ENCODE data around the gene KIAA1217.

KIAA1217 gene

GRCh38 chr10:24553051-24553612, 344.2 kb downstream of the KIAA1217 start:
- Histone ChIP-seq H3K9me3 (ENCODE audit: insufficient read depth, low read depth, low read length) (no peaks in the 10 kb centered on the region), H4K8ac (ENCODE audit: low read depth, low read length) (no peak overlapping the region), H3K27ac (ENCODE audit: low read depth, low read length) (no peak overlapping the region), H3K9ac (ENCODE audit: low read length) (no peak overlapping the region), H2BK120ac (ENCODE audit: insufficient read depth, low read length, poor library complexity) (no peak overlapping the region), H3K36me3 (ENCODE audit: control insufficient read depth in 1 of 2, insufficient read depth in 2 of 2, low read length in 2 of 2) (peaks cover 14 to 19% of the 10 kb centered on the region in 2 experiments), H3K79me2 (ENCODE audit: control insufficient read depth, insufficient read depth, low read length, poor library complexity) (no peaks in the 10 kb centered on the region), H3K4me2 (ENCODE audit: low read length) (no peak overlapping the region), H2BK12ac (ENCODE audit: low read length) (no peak overlapping the region), H3K79me1 (ENCODE audit: low read length) (no peaks in the 10 kb centered on the region), H3K23ac (ENCODE audit: low read length) (no peak overlapping the region), H3K18ac (ENCODE audit: low read length) (no peak overlapping the region), H3K4me3 (ENCODE audit: low read depth, low read length) (no peak overlapping the region), H4K12ac (ENCODE audit: low read depth, low read length) (no peak overlapping the region), H4K91ac (ENCODE audit: low read depth, low read length) (no peak overlapping the region), H3K14ac (ENCODE audit: low read length) (no peak overlapping the region), H2BK5ac (ENCODE audit: low read depth, low read length, poor library complexity) (no peak overlapping the region), H2AK5ac (ENCODE audit: low read length) (no peak overlapping the region), H2AFZ (ENCODE audit: insufficient read depth, low read length, poor library complexity) (no peak overlapping the region), H3K4me1 (ENCODE audit: control insufficient read depth in 1 of 2, insufficient read depth in 2 of 2, low read length in 2 of 2) (peaks cover 3 to 9% of the 10 kb centered on the region in 2 experiments), H3K4ac (ENCODE audit: low read depth, low read length) (no peak overlapping the region), H3K27me3 (ENCODE audit: insufficient read depth, low read length) (no peaks in the 10 kb centered on the region)
- DNase-seq: no peak
- no CpG with 5 or more reads among the region's 10 CpGs for WGBS (ENCODE audit: extremely low coverage, insufficient coverage, insufficient read length)

- no peaks in the 10 kb centered on the region for H3K27me3 ChIP-seq (ENCODE audit: insufficient read depth, low read length)
- no peak overlapping the region for H3K18ac ChIP-seq (ENCODE audit: low read length)
- no peaks in the 10 kb centered on the region for H3K79me2 ChIP-seq (ENCODE audit: control insufficient read depth, insufficient read depth, low read length, poor library complexity)
- no peak overlapping the region for H3K27ac ChIP-seq (ENCODE audit: low read depth, low read length)
- H3K14ac ChIP-seq (ENCODE audit: low read length): no peak overlapping the region
- no peak overlapping the region for H3K23ac ChIP-seq (ENCODE audit: low read length)
- no peak overlapping the region for H3K4me2 ChIP-seq (ENCODE audit: low read length)
- H2BK120ac ChIP-seq (ENCODE audit: insufficient read depth, low read length, poor library complexity): no peak overlapping the region
- no peak overlapping the region for H4K91ac ChIP-seq (ENCODE audit: low read depth, low read length)
- no peak overlapping the region for H2AFZ ChIP-seq (ENCODE audit: insufficient read depth, low read length, poor library complexity)
- H3K79me1 ChIP-seq (ENCODE audit: low read length): no peaks in the 10 kb centered on the region
- H3K4ac ChIP-seq (ENCODE audit: low read depth, low read length): no peak overlapping the region
- no peak overlapping the region for H2AK5ac ChIP-seq (ENCODE audit: low read length)
- no peak overlapping the region for H3K4me3 ChIP-seq (ENCODE audit: low read depth, low read length)
- no peak overlapping the region for H2BK12ac ChIP-seq (ENCODE audit: low read length)
- peaks cover 3 to 9% of the 10 kb centered on the region in 2 experiments for H3K4me1 ChIP-seq (ENCODE audit: control insufficient read depth in 1 of 2, insufficient read depth in 2 of 2, low read length in 2 of 2)
- WGBS (ENCODE audit: extremely low coverage, insufficient coverage, insufficient read length): no CpG with 5 or more reads among the region's 7 CpGs
- no peak overlapping the region for H3K9ac ChIP-seq (ENCODE audit: low read length)
- no peak overlapping the region for H4K8ac ChIP-seq (ENCODE audit: low read depth, low read length)
- no peak for DNase-seq
- H3K36me3 ChIP-seq (ENCODE audit: control insufficient read depth in 1 of 2, insufficient read depth in 2 of 2, low read length in 2 of 2): peaks cover 10 to 16% of the 10 kb centered on the region in 2 experiments
- no peaks in the 10 kb centered on the region for H3K9me3 ChIP-seq (ENCODE audit: insufficient read depth, low read depth, low read length)
- H2BK5ac ChIP-seq (ENCODE audit: low read depth, low read length, poor library complexity): no peak overlapping the region
- no peak overlapping the region for H4K12ac ChIP-seq (ENCODE audit: low read depth, low read length)
These were observed 345.1 kb downstream of the KIAA1217 start for GRCh38 chr10:24554036-24554435.

- no peak overlapping the region for H2BK5ac ChIP-seq (ENCODE audit: low read depth, low read length, poor library complexity)
- no peak overlapping the region for H3K18ac ChIP-seq (ENCODE audit: low read length)
- H3K27me3 ChIP-seq (ENCODE audit: insufficient read depth, low read length): no peaks in the 10 kb centered on the region
- H4K12ac ChIP-seq (ENCODE audit: low read depth, low read length): no peak overlapping the region
- peaks cover 3 to 9% of the 10 kb centered on the region in 2 experiments for H3K4me1 ChIP-seq (ENCODE audit: control insufficient read depth in 1 of 2, insufficient read depth in 2 of 2, low read length in 2 of 2)
- H3K9me3 ChIP-seq (ENCODE audit: insufficient read depth, low read depth, low read length): no peaks in the 10 kb centered on the region
- H3K4me2 ChIP-seq (ENCODE audit: low read length): no peak overlapping the region
- H2BK12ac ChIP-seq (ENCODE audit: low read length): no peak overlapping the region
- H2AFZ ChIP-seq (ENCODE audit: insufficient read depth, low read length, poor library complexity): no peak overlapping the region
- no CpG with 5 or more reads among the region's 4 CpGs for WGBS (ENCODE audit: extremely low coverage, insufficient coverage, insufficient read length)
- no peak overlapping the region for H2BK120ac ChIP-seq (ENCODE audit: insufficient read depth, low read length, poor library complexity)
- no peak overlapping the region for H4K91ac ChIP-seq (ENCODE audit: low read depth, low read length)
- no peak overlapping the region for H3K14ac ChIP-seq (ENCODE audit: low read length)
- no peaks in the 10 kb centered on the region for H3K36me3 ChIP-seq (ENCODE audit: control insufficient read depth in 1 of 2, insufficient read depth in 2 of 2, low read length in 2 of 2)
- no peak overlapping the region for H3K4me3 ChIP-seq (ENCODE audit: low read depth, low read length)
- H3K27ac ChIP-seq (ENCODE audit: low read depth, low read length): no peak overlapping the region
- H3K79me2 ChIP-seq (ENCODE audit: control insufficient read depth, insufficient read depth, low read length, poor library complexity): no peaks in the 10 kb centered on the region
- no peak for DNase-seq
- H3K9ac ChIP-seq (ENCODE audit: low read length): no peak overlapping the region
- no peak overlapping the region for H3K23ac ChIP-seq (ENCODE audit: low read length)
- H3K79me1 ChIP-seq (ENCODE audit: low read length): no peaks in the 10 kb centered on the region
- H4K8ac ChIP-seq (ENCODE audit: low read depth, low read length): no peak overlapping the region
- H2AK5ac ChIP-seq (ENCODE audit: low read length): no peak overlapping the region
- H3K4ac ChIP-seq (ENCODE audit: low read depth, low read length): no peak overlapping the region
These were observed 347.3 kb downstream of the KIAA1217 start for GRCh38 chr10:24556126-24556749.

- H3K18ac ChIP-seq (ENCODE audit: low read length): no peak overlapping the region
- H3K79me2 ChIP-seq (ENCODE audit: control insufficient read depth, insufficient read depth, low read length, poor library complexity): no peaks in the 10 kb centered on the region
- no peaks in the 10 kb centered on the region for H3K9me3 ChIP-seq (ENCODE audit: insufficient read depth, low read depth, low read length)
- H3K27me3 ChIP-seq (ENCODE audit: insufficient read depth, low read length): no peaks in the 10 kb centered on the region
- H4K8ac ChIP-seq (ENCODE audit: low read depth, low read length): no peak overlapping the region
- no peaks in the 10 kb centered on the region for H3K36me3 ChIP-seq (ENCODE audit: control insufficient read depth in 1 of 2, insufficient read depth in 2 of 2, low read length in 2 of 2)
- no peak overlapping the region for H4K91ac ChIP-seq (ENCODE audit: low read depth, low read length)
- H3K4me3 ChIP-seq (ENCODE audit: low read depth, low read length): no peak overlapping the region
- peak overlapping the region; percentile 15 for H3K4me2 ChIP-seq (ENCODE audit: low read length)
- no peak overlapping the region for H2AK5ac ChIP-seq (ENCODE audit: low read length)
- WGBS (ENCODE audit: extremely low coverage, insufficient coverage, insufficient read length): no CpG with 5 or more reads among the region's 24 CpGs
- no peak overlapping the region for H3K23ac ChIP-seq (ENCODE audit: low read length)
- no peak overlapping the region for H2AFZ ChIP-seq (ENCODE audit: insufficient read depth, low read length, poor library complexity)
- H3K79me1 ChIP-seq (ENCODE audit: low read length): no peaks in the 10 kb centered on the region
- no peak overlapping the region for H2BK12ac ChIP-seq (ENCODE audit: low read length)
- H3K4ac ChIP-seq (ENCODE audit: low read depth, low read length): no peak overlapping the region
- H3K4me1 ChIP-seq (ENCODE audit: control insufficient read depth in 1 of 2, insufficient read depth in 2 of 2, low read length in 2 of 2): peaks cover 3 to 9% of the 10 kb centered on the region in 2 experiments
- H3K14ac ChIP-seq (ENCODE audit: low read length): no peak overlapping the region
- DNase-seq: peak; percentile 19 to 84
- no peak overlapping the region for H3K27ac ChIP-seq (ENCODE audit: low read depth, low read length)
- H2BK5ac ChIP-seq (ENCODE audit: low read depth, low read length, poor library complexity): no peak overlapping the region
- no peak overlapping the region for H3K9ac ChIP-seq (ENCODE audit: low read length)
- H2BK120ac ChIP-seq (ENCODE audit: insufficient read depth, low read length, poor library complexity): no peak overlapping the region
- no peak overlapping the region for H4K12ac ChIP-seq (ENCODE audit: low read depth, low read length)
These were observed 348.1 kb downstream of the KIAA1217 start for GRCh38 chr10:24556750-24557742.
